Spleen (tissue), 7 donors: ENCODE data around the gene SYNDIG1.

ENCODE experiments used
- POLR2A ChIP-seq, 3 donors: fragments of 450-650 bp; IDR thresholded peaks; one replicate each; pipeline ENCODE4 v1.5.1; 2017; ENCODE audit warnings: antibody characterized with exemption in 3 of 3, mild to moderate bottlenecking in 1 of 3
- POLR2AphosphoS5 ChIP-seq, 3 donors: sonication (generic); formaldehyde crosslinking; IDR thresholded peaks; one replicate each; pipeline ENCODE4 v1.5.1; 2017; ENCODE audit warnings: antibody characterized with exemption in 3 of 3
- TF ChIP-seq, protein P1 (sequence below), 11 experiments: fragments of 200-600 bp in 7 of 11; fragments of 450-650 bp in 4 of 11; sonication (generic) in 4 of 11; IDR thresholded peaks in 8 of 11; conservative IDR thresholded peaks in 3 of 11; 1 replicate in 7 of 11; 2 replicates in 4 of 11; pipeline versions ENCODE4 v1.4.0 to v1.8.0; 2016 to 2021; ENCODE audit warnings: antibody characterized with exemption in 11 of 11, inconsistent platforms in 4 of 11, mild to moderate bottlenecking in 1 of 11
- donor health status: DM: no; HTN: no; CAD: no; lungs with moderate emphysema.
- donor health status: DM: no; HTN: no; CAD: no.
- donor health status: DM: no; HTN: no; CAD: no.

GRCh38 chr20:24701668-24702067 is 232.2 kb downstream of the SYNDIG1 start:
- TF ChIP-seq, protein P1, sequence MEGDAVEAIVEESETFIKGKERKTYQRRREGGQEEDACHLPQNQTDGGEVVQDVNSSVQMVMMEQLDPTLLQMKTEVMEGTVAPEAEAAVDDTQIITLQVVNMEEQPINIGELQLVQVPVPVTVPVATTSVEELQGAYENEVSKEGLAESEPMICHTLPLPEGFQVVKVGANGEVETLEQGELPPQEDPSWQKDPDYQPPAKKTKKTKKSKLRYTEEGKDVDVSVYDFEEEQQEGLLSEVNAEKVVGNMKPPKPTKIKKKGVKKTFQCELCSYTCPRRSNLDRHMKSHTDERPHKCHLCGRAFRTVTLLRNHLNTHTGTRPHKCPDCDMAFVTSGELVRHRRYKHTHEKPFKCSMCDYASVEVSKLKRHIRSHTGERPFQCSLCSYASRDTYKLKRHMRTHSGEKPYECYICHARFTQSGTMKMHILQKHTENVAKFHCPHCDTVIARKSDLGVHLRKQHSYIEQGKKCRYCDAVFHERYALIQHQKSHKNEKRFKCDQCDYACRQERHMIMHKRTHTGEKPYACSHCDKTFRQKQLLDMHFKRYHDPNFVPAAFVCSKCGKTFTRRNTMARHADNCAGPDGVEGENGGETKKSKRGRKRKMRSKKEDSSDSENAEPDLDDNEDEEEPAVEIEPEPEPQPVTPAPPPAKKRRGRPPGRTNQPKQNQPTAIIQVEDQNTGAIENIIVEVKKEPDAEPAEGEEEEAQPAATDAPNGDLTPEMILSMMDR (IDR thresholded peaks at IDR 0.05 in 8 of 11, conservative IDR thresholded peaks at IDR 0.05 in 3 of 11) = no peak
- TF ChIP-seq POLR2A (IDR thresholded peaks at IDR 0.05) (no peak), POLR2AphosphoS5 (IDR thresholded peaks at IDR 0.05) (no peak)
